Brain microvascular endothelial cell (primary cell): ENCODE measurements around the gene DSC3.

Source experiments
- DNase-seq: peaks from one replicate; pipeline ENCODE4 v3.0.0-alpha.2; 2020
- H3K27ac ChIP-seq: fragments of 250-450 bp; sonication (Bioruptor Pico); 2 replicates; pipeline ENCODE4 v1.5.1; 2020; ENCODE audit warnings: mild to moderate bottlenecking, moderate library complexity
- H3K27me3 ChIP-seq: fragments of 250-450 bp; sonication (Bioruptor Pico); replicated peaks from 2 replicates; pipeline ENCODE4 v1.5.1; 2020; ENCODE audit warnings: mild to moderate bottlenecking
- H3K36me3 ChIP-seq: fragments of 250-450 bp; sonication (Bioruptor Pico); replicated peaks from 2 replicates; pipeline ENCODE4 v1.5.1; 2020; ENCODE audit warnings: mild to moderate bottlenecking
- H3K4me3 ChIP-seq: 2 replicates; pipeline ENCODE4 v1.5.1; 2011; ENCODE audit warnings: low read depth, mild to moderate bottlenecking, control low read depth, low read length, moderate library complexity
- in situ Hi-C: cut with HindIII; loops from 2 replicates; pipeline ENCODE4 v1.10.0; 2017; ENCODE audit warnings: low sequenced_read_pairs, low pct_ligation_motif_present
- TF ChIP-seq, protein P1 (sequence below): IDR thresholded peaks from 2 replicates; pipeline ENCODE4 v1.5.1; 2011; ENCODE audit warnings: low read depth, mild to moderate bottlenecking, moderate library complexity, low read length, control low read depth, inconsistent platforms; ENCODE audit errors: missing control alignments

Gene DSC3

DNA sequence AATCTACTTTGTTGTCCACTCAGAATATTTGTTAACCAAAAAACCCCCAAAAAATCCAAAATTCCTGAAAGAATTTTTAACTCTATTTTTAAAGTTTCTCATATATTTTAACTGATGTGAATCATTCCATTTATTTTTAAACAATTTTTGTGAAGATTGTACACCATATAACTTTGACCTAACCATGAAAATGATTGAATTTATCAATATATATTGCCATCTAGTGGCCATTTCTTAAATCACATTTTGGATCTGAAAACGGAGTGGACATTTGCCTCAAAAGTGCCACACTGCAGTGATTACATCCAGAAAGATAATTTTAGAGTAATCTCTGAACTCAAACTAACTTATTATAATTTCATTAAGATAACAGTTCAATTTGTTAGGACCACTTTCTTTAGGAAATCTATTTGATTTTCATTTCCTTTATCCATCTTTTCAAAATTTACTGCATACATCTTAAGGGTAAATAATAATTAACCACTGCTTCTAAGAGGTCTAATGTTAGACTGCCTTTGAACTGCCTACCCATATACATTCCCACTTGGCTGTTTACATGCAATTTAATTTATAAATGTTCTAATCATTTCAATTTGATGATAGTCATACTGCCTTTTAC, 71.1 kb downstream of the DSC3 start:
- H3K36me3 ChIP-seq, result no peaks in the 10 kb centered on the region
- TF ChIP-seq, protein P1, sequence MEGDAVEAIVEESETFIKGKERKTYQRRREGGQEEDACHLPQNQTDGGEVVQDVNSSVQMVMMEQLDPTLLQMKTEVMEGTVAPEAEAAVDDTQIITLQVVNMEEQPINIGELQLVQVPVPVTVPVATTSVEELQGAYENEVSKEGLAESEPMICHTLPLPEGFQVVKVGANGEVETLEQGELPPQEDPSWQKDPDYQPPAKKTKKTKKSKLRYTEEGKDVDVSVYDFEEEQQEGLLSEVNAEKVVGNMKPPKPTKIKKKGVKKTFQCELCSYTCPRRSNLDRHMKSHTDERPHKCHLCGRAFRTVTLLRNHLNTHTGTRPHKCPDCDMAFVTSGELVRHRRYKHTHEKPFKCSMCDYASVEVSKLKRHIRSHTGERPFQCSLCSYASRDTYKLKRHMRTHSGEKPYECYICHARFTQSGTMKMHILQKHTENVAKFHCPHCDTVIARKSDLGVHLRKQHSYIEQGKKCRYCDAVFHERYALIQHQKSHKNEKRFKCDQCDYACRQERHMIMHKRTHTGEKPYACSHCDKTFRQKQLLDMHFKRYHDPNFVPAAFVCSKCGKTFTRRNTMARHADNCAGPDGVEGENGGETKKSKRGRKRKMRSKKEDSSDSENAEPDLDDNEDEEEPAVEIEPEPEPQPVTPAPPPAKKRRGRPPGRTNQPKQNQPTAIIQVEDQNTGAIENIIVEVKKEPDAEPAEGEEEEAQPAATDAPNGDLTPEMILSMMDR, result peak; percentile 43
- H3K27me3 ChIP-seq, result no peaks in the 10 kb centered on the region
- no peak overlapping the region for H3K4me3 ChIP-seq
- DNase-seq, result no peak
- no peak overlapping the region for H3K27ac ChIP-seq
- in situ Hi-C loops, result no loop called here

DNA sequence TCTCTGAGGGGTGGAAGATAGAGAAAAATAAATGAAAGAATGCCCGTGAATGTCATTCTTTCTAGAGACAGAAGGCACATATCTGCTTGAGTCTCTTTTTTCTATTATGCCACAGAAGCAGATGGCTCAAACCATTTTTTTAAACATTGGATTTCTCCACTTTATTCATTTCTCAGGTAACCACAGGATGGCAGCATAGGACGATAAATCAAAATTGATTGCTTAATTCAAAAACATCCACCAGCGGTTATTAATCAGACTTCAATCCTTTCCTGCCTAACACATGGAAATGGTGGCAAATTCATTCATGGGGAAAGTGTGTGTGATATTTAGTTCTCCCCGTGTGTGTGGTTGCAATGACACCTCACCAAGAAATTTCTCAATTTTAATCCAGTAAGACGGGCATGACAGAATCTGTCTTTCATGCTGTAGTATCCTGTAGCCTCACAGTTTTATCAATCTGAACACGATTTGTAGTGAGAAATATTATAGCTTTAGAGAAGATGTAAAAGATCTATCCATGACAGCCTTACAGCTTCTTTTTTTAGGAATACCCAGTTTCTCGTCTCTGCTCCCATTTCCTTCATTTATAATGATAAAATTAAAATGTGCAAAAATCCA, 72.2 kb downstream of the DSC3 start:
- in situ Hi-C loops, result no loop called here
- Histone ChIP-seq H3K27ac (no peak overlapping the region), H3K27me3 (no peaks in the 10 kb centered on the region), H3K4me3 (no peak overlapping the region), H3K36me3 (no peaks in the 10 kb centered on the region)
- peak; percentile 12 for DNase-seq
- TF ChIP-seq, protein P1, result peak; percentile 30

DNA sequence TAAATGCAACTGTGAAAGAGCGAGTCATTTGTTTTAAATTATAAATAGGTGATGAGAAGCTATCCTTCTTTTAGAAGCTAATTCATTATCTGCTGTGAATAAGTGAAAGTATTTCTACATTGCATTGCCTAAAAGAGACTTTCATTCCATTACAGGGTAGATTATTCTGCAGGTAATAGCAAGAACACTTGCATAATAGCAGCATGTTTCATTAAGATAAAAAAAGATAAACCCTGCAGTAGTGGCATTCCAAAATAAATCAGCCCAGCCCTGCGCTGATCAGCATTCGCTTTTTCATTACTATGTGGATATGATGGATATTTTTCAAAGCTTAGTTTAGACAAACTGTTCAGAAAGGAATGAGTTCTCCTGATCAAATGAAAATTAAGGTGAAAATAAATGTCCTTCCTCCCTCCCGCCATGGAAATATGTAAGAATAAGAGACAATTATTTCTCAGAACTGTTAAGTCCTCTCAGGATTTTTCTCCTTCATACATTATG, 72.8 kb downstream of the DSC3 start:
- no peak overlapping the region for H3K27ac ChIP-seq
- H3K4me3 ChIP-seq, result no peak overlapping the region
- H3K27me3 ChIP-seq, result no peaks in the 10 kb centered on the region
- TF ChIP-seq, protein P1, result no peak
- in situ Hi-C loops, result no loop called here
- DNase-seq, result no peak
- no peaks in the 10 kb centered on the region for H3K36me3 ChIP-seq

DNA sequence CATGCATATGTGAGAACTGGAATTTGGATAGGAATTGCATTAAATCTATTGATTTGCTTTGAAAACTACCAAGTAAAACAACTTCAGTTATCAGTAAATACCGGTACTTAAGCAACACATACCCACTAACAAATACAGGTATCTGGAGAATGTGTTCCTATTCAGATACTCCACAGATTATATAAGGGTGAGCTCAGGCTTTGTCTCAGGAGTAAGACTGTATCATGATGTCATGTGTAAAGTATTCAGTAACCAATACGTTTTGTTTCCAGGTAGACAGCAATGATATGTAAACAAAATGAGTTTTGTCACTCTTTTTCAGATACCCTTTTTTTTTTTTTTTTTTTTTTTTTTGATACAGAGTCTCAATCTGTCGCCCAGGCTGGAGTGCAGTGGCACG, 74.8 kb downstream of the DSC3 start:
- TF ChIP-seq, protein P1, result no peak
- in situ Hi-C loops, result no loop called here
- no peaks in the 10 kb centered on the region for H3K36me3 ChIP-seq

DNA sequence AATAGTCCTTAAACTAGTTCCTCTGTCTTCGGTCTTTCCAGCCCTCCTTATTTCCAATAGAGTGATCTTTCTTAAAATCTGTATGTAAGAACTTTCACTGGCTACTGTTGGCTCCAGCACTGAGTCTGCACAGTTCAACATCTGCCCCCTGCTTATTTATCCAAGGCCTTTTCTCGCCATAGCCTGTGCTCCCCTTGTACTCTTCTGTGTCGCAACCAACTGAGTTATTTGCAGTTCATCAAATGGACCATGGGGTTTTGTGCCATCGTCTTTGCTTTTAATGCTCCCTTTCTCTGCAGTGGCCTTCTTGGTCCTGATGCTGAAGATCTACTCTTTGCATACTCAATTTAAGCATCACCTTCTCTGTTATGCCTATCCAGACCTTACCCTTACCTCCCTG, 77.3 kb downstream of the DSC3 start:
- DNase-seq, result no peak
- no peaks in the 10 kb centered on the region for H3K27me3 ChIP-seq
- H3K27ac ChIP-seq, result no peak overlapping the region
- no peak overlapping the region for H3K4me3 ChIP-seq
- TF ChIP-seq, protein P1, result no peak
- in situ Hi-C loops, result no loop called here
- no peaks in the 10 kb centered on the region for H3K36me3 ChIP-seq

More for the DNA sequence above, 74.8 kb downstream of the DSC3 start:
- Histone ChIP-seq H3K27ac (no peak overlapping the region), H3K4me3 (no peak overlapping the region), H3K27me3 (no peaks in the 10 kb centered on the region)
- no peak for DNase-seq

DNA sequence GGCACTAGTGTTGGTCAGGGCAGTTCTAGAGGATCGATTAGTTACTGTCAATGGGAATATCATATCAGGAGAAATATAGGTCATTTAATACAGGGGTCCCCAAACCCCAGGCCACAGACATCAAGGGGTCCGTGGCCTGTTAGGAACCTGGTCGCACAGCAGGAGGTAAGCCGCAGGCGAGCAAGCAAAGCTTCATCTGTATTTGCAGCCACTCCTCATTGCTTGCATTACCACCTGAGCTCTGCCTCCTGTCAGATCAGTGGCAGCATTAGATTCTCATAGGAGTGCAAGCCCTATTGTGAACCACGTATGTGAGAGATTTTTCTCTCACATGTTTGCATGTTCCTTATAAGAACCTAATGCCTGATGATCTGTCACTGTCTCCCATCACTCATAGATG, 81.9 kb downstream of the DSC3 start:
- in situ Hi-C loops, result no loop called here
- Histone ChIP-seq H3K27ac (no peak overlapping the region), H3K27me3 (no peaks in the 10 kb centered on the region), H3K36me3 (no peaks in the 10 kb centered on the region), H3K4me3 (no peak overlapping the region)
- DNase-seq, result no peak
- TF ChIP-seq, protein P1, result no peak
